ENCODE data around the gene CRX.
"Not testable (repeated sequence)": the region's sequence is repeated elsewhere in the genome, so short reads cannot be mapped to it uniquely, and the experiment has no call there.

DNA sequence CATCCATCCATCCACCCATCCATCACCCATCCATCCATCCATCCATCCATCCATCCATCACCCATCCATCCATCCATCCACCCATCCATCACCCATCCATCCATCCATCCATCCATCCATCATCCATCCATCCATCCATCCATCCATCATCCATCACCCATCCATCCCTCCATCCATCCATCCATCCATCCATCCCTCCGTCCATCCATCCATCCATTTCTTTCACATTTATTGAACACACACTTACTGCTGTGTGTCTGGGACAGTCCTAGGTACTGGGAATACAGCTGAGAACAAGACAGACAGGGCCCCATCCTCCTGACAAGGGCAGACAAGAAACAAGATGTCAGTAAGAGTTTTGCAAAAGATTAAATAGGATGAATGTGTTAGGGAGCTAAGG, 3.5 kb upstream of the CRX start:
- not testable (repeated sequence) for TF ChIP-seq CTCF, POLR2A (IDR thresholded peaks at IDR 0.05)

Data from uterus (tissue), 2 donors.